ENCODE results near the gene RSPH6A.
A peak's percentile ranks its signal among the peaks of the same experiment; 100 is the strongest.
"Not testable (repeated sequence)": the region's sequence is repeated elsewhere in the genome, so short reads cannot be mapped to it uniquely, and the experiment has no call there.

RSPH6A gene

GRCh38 chr19:45799541-45799940 lies 15.6 kb downstream of the RSPH6A start:
- DNase-seq: not testable (repeated sequence)

DNA sequence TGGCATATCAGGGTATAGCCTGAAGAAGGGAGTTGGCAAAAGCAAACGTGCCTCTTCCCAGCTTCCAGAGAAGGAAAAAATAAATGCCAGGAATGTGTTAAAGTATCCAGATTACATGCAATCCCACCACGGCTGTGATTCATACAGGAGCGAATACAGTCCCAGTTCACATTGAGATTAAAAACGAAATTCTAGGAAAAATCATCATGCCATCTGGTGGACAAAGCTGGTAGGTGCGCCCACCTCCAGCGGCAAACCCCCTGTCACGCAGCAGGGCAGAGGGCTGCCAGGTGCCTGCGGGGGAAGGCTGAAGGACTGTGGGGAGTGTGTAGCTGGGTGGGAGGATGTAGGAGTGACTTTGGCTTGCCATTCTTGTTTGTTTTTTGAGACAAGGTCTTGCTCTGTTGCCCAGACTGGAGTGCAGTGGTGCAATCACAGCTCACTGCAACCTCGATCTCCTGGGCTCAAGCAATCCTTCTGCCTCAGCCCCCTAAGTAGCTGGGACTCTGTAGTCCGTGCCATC lies 16.1 kb downstream of the RSPH6A start:
- DNase-seq: peak; percentile 53

GRCh38 chr19:45794627-45795026 lies 20.5 kb downstream of the RSPH6A start:
- no peak for DNase-seq

DNA sequence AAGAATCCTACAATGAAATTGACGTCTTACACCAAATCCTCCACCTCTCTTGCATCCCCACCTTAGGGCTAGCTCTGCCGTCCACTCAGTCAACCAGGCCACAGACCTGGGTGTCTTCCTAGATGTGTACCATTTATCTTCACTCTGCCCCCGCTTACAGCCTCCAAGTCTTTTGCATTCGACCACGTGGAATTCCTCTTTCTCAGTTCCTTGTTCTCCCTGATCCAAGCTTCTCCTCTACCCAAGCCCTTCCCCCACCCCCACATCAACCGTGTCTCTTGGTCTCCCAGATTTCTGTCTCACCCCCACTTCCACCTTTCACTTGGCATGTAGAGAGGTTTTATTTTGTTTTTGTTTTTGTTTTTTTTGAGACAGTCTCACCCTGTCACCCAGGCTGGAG lies 21.2 kb downstream of the RSPH6A start:
- DNase-seq: no peak

DNA sequence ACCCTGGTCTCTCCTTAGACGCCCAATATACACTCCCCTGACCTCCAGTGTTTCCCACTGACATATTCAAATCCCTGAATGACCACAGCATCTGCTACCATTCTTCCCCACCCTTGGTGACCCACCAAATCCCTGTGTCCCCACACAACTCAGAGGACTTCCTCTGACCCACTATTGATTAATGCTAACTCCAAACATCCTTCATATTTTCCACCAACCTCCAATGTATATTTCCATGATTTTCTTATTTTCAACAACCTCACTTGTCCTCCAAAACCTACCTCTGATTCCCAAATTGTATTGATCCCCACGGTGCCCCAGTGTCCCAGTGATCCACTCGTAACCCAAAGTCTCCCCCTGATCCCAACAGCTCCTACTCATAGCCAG lies 21.9 kb downstream of the RSPH6A start:
- DNase-seq: no peak

DNA sequence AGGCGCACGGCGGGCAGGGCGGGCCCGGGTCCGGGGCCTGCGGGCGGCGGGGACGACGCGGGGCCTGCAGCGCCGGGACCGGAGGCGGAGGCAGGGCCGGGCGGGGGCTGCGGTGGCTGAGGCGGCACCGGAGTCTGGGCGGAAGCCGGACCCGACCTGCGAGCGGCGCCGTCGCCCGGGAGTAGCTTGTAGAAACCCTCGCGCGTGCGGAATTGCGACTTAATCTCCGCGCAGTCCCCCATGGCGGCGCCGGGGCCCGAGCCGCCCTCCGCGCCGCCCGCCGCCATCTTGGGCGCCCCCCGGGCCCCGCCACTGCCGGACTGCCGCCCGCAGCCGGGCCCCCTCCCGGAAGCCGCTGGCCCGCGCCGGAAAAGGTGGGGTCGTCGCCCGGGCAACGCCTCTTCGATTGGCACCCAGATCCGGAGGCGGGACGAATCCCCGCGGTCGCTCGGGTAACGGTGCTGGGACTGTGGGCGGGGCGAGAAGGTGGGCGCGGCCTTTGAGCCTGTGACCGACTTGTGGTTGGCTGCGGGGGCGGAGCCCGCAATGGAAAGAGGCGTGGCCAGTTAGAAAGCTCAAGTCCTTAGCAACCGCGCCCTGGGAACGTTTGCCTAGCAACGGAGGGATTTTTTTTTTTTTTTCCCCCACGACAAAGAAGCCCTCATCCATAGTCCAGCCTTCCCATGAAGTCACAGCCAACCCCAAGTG lies 22.5 kb downstream of the RSPH6A start, which contains the start of gene DMWD:
DMWD (minus strand) TSS at position 376 of the 708 bp plus-strand sequence; CDS start at position 287, 89 bp downstream.
- peak; percentile 98 for DNase-seq

DNA sequence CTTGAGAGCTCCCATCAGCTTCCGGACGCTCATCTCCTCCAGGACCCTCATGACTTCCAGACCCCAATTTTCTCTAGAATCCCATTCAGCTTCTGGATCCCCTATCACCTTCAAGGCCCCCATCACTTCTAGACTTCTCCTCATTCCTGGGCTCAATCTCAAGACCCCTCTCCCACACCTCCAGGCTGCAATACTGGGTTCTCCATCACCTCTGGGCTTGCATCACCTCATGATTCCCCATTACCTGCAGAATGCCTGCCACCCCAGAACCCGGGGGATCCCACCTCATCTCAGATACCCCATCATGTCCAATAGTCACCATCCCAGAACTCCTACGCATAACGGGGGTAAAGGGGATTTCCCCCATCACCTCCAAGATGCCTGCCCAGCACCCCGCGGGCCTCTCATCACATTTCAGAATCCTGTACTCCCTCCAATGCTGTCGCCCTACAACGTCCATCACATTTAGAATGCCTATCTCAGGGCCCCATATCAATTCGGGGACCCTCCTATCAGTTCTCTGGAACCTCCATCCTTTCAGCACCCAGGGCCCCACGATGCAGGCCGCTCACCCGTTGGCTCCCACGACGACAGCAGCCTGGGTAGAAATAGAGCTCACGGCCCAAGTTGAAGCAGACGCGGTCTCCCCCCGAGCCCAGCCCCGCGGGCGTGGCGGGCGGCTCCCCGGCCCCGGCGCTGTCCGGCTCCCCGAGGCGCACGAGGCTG lies 23.2 kb downstream of the RSPH6A start:
- no peak for DNase-seq

DNA sequence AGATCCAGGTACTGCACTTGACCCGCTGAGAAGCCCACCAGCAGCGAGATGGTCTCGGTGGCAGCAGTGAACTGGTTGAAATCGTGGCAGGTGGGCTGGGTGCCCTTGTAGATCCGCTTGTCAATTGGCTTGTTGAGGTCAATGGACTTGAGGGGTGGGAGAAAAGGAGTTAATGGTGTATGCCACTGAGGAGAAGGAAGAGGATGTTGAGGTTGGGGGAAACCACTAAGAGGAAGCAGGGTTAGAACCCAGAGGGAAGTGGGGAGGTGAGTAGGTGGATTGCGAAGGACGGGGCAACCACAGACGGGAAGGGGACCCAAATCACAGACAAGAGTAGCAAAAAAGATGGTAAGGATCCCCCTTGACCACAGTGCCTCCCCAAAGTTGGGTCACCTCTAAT lies 24.2 kb downstream of the RSPH6A start:
- no peak for DNase-seq

DNA sequence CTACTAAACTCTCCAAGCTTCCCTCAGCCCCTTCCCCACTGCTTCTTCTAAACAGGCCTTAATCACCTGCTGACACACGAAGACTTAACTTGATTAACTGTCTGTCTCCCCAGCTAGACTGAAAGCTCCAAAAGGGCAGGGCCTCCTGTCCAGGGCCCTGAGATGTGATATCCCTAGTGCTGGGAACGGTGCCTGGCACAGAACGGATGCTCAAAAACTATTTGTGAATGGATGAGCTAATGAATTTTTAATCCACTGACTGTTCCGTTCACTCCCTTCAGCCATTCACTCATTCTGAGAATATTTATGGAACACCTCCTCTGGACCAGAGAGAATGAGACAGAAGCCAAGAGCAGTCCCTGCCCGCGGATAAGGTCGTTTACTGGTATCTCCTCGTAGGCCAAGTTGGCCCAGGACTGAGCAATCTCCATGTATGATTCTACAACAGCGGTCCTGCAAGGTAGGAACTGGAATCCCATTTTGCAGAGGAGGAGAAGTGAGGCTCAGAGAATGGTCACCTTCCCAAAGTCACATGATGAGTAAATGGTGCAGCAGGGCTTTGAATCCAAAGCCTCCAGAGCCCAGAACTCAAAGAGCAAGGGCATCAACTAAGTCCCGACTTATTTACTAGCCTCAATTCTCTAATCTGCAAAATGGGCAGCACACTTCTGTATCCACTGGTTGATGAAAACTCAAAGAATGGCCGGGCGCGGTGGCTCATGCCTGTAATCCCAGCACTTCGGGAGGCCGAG lies 25.9 kb downstream of the RSPH6A start:
- no peak for DNase-seq

DNA sequence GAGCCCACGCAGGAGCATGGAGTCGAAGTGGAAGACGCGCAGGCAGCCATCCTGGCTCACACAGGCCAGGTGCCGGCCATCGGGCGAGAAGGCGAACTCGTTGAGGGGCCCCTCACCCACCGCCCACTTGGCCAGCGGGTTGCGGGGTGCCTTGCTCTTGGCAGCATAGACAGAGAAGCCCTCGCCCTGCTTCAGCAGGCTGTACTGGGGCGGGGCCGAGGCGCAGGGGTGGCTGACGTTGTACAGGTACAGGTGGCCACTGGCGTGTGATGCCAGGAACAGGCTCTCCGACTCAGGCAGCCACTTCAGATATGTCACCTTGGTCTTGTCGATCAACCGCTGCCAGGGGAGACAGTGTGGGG lies 28.6 kb downstream of the RSPH6A start:
- DNase-seq: no peak

GRCh38 chr19:45785781-45786532 lies 29.2 kb downstream of the RSPH6A start:
- DNase-seq: no peak

DNA sequence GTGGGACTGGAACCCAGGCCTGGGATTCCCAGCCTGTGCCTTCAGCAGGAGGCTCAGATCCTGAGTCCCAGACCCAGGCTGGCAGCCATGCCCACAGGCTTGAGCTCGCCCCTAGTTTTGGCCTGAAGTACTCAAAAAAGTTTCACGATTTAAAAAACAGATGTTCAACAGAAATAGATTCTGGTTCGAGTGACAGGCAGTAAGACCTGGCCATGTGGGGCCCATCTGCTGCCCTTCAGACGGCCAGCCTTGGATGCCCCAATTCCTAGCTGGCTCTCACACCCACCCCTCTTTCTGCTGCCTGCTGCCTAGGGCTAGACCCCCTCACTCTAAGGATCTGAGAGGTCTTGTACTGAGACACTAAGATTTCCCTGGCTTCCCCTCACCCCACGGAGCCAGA lies 30.0 kb downstream of the RSPH6A start:
- no peak for DNase-seq

DNA sequence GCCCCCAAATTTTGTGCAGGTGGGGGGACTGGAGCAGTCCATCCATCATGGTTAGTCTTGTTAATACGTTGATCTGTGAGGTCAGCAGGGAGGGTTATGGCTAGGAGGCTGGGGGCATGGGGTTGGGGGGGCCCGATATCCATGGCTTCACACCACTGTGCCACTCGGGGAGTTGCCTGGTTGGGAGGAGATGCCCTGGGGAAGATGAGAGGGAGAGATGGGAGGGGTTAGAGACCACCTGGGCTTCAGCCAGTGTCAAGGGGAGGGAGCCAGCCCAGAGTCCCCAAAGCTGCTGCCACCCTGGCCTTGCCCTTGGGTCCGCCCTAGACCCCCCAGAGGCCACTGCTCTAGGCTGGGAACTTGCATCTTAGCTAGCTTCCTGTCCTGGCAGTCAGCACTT lies 31.0 kb downstream of the RSPH6A start:
- no peak for DNase-seq

DNA sequence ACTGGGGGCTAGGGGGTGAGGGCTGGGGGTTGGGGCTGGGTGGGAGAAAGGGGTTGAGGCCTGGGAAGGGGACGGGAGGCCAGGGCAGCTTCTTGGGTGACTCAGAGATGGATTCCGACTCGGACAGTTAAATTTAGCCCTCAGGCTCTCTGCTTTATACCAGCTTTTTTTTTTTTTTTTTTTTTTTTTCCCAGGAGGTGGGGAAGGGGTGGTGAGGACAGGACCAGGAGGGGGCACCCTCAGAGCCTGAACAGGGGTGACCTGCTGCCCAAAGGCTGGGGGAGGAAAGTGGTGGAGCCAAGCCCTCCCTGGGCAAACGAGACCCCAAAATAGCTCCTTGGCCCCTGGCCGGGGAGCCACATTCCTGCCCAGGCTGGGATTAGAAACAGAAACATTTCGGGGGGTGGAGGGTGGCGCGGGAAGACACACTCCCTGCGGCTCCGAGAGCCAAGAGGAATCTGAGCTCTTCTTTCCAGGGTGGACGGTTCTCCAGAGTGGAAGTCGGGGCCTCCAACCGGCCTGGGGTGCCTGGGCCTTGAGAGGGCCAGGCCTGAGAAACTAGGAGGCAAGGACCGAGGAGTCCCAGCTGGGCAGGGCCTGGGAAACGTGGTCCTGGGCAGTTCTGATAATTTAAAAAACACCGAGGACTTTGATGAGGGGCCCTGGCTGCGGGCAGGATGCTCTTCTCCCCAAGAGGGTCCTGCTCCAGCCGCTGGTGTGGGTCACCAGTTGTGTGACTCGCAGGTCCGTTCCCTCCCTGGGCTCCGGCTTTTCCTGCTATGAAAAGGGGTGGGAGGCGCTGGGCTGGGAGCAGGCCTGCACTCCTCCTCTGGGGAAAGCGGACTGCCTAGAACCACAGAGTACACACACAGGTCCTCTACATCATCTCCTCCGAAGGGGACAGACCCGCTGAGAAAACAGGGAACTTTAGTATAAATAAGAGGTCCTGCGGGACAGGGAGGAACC lies 32.0 kb downstream of the RSPH6A start:
- DNase-seq: no peak

DNA sequence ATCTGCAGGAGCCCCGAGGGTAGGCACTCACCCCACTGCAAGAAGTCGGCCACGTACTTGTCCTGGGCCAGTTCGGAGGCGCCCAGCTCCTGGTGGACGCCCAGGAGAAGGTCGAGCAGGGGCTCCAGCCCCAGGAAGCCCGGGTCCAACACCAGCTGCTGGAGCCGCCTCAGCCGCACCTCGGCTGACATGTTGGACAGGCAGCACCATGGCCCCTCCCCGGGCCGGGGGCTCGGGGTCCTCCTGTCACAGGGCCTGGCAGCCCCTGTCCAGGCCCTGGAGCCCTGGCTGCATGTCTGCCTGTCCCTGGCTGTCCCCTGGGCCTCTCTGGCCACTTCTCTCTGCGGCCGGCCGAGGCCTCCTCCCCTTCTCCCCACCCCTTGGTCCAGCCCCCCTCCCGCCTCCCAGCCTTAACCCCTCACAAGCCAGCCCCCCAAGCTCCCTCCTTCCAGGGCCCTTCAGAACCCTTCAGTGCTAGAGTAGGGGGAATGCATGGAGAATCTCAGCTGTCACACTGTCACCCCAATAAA lies 32.9 kb downstream of the RSPH6A start, which contains the start of gene DMPK:
DMPK (minus strand) TSS at position 329 of the 530 bp plus-strand sequence; CDS start at position 191, 138 bp downstream.
- no peak for DNase-seq

- peak; percentile 27 for DNase-seq
Measured at GRCh38 chr19:45781214-45782161, 33.6 kb downstream of the RSPH6A start.

DNA sequence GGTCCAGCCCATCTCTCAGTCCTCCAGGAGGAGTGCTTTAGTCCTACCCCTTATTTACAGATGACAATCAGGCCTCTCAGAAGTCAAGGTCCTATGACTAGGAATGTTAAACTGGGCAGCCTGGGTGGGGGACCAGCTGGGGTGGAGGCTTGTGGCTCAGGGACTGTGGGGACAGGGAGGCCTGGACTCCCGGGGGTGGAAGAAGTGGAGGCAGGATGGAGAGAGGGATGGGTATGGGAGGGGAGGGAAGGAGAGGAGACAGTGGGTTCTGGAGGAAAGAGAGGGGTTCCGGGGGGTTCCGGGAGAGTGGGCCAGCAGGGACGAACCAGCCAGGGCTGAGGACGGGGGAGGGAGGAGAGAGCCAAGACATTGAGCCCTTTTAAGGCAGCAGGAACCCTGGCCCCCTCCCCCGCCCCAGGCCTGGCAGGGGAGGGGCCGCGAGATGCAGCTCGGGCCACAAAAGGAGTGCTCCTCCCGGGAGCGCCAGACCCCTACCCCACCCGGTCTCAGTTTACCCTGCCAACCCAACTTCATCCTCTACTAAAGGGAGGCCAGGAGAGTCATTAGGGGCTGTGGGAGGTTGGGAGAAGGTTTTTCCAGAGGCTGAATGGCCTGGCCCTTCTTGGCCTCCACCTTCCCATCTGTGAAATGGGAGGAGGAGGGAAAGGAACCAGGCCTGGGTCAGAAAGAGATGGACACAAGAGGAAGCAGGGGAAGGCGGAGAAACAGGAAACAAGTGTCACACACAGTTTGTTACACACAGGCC lies 34.5 kb downstream of the RSPH6A start:
- DNase-seq: no peak

GRCh38 chr19:45780146-45780447 lies 35.0 kb downstream of the RSPH6A start:
- no peak for DNase-seq
